Activated effector memory CD4-positive, alpha-beta T cell treated with anti-CD3 and anti-CD28 coated beads, Interleukin-2, amount 50 U/mL, for 16 hours (primary cell): ENCODE results near the gene A4GALT.

Source experiments
- DNase-seq: peaks from one replicate; pipeline ENCODE4 v3.0.0-alpha.2; 2020

A4GALT gene

GRCh38 chr22:42646569-42647525 lies 73.8 kb downstream of the A4GALT start:
- DNase-seq: no peak

DNA sequence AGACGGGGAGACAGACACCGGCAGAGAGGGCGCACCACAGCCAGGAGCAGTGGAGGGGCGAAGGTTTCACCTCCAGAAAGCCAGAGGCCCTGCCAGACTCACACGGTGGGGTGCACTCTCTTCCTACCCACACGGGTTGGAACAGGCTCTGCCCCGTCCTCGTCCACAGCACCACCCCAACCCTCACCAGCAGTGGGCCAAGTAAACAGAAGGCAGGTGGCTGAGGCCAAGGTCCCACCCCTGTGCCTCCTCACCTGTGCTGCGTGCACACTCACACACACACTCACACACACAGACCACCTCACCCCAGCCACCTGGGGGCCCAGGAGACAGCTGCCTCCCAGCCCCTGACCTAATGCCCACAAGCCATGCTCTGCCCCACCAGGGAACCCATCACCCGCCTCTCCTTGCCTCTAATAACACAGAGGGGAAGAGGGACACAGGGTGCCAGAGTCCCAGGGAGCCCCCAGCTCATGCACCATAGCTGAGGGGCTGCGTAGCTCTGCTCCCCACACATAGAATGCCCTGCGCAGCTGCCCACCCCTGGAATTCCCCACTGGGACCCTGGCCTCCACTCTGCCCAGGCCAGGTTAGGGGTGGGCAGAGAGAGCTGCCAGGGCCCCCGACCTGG lies 74.6 kb downstream of the A4GALT start:
- DNase-seq: no peak

GRCh38 chr22:42645341-42645937 lies 75.2 kb downstream of the A4GALT start:
- no peak for DNase-seq

GRCh38 chr22:42644422-42645340 lies 76.0 kb downstream of the A4GALT start:
- no peak for DNase-seq

DNA sequence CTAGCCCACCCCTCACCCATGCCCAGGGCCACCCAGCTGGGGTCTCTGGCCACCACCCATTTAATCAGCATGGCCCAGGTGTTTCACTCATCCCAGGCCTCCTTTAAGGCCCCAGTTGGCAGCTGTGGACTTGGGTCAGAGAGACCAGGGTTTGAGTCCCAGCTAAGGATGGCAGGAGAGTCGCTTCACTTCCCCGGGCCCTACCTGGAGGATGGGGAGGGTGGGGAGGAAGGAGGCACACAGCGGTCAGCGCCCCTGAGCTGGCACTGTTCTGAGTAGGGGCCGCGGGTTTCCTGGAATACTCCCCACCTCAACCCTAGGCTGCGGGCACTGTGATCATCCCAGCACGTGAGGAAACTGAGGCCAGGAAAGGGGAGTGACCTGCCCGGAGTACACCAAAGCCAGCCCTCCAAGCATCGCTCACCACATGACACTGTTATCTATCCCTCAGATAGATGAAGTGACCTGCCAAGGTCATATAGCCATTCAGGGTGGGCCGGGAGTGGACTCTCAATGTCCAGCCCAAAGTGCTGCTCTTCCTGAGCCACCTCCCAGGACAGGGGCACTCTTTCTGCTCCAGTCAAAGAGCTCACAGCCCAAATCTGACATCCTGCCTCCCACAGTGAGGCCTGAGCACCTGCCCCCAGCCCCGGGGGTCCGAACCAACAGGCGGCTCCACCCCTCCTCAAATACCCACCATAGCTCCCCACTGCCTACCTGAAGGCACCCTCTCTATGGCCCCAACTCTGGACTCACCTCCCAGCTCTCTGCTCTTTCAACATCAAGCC lies 76.8 kb downstream of the A4GALT start:
- DNase-seq: no peak

- DNase-seq: no peak
Measured at GRCh38 chr22:42642806-42643633, 77.7 kb downstream of the A4GALT start.
